IPS-18a (cell line): ENCODE results near the gene OPN1SW.

Experiments
- H3K27ac ChIP-seq: one replicate; pipeline ENCODE4 v1.5.1; 2013; ENCODE audit warnings: low read length
- H3K27me3 ChIP-seq: one replicate; pipeline ENCODE4 v1.6.1; 2013; ENCODE audit warnings: mild to moderate bottlenecking, low read length; ENCODE audit not compliant: control insufficient read depth, insufficient read depth
- H3K36me3 ChIP-seq: one replicate; pipeline ENCODE4 v1.6.1; 2013; ENCODE audit warnings: low read depth, low read length; ENCODE audit not compliant: control insufficient read depth
- H3K4me1 ChIP-seq: one replicate; pipeline ENCODE4 v1.6.1; 2013; ENCODE audit warnings: low read depth, low read length; ENCODE audit not compliant: control insufficient read depth
- H3K4me3 ChIP-seq: one replicate; pipeline ENCODE4 v1.5.1; 2013; ENCODE audit warnings: low read length
- H3K9ac ChIP-seq: one replicate; pipeline ENCODE4 v1.6.1; 2013; ENCODE audit warnings: mild to moderate bottlenecking, low read length, moderate library complexity
- H3K9me3 ChIP-seq: one replicate; pipeline ENCODE4 v1.6.1; 2013; ENCODE audit warnings: low read depth, low read length; ENCODE audit not compliant: control insufficient read depth

Gene OPN1SW

GRCh38 chr7:128752251-128752650, 23.3 kb downstream of the OPN1SW start:
- H3K27me3 ChIP-seq, result no peaks in the 10 kb centered on the region
- no peak overlapping the region for H3K4me3 ChIP-seq
- H3K4me1 ChIP-seq, result no peaks in the 10 kb centered on the region
- H3K9me3 ChIP-seq, result no peaks in the 10 kb centered on the region
- no peak overlapping the region for H3K9ac ChIP-seq
- no peak overlapping the region for H3K27ac ChIP-seq
- peaks cover 79% of the 10 kb centered on the region for H3K36me3 ChIP-seq

- H3K9ac ChIP-seq, result no peak overlapping the region
- no peak overlapping the region for H3K27ac ChIP-seq
- no peak overlapping the region for H3K4me3 ChIP-seq
- H3K4me1 ChIP-seq, result no peaks in the 10 kb centered on the region
- no peaks in the 10 kb centered on the region for H3K9me3 ChIP-seq
- H3K27me3 ChIP-seq, result no peaks in the 10 kb centered on the region
- H3K36me3 ChIP-seq, result peaks cover 39% of the 10 kb centered on the region
These were observed 28.1 kb downstream of the OPN1SW start for GRCh38 chr7:128747327-128748079.

GRCh38 chr7:128745706-128746105, 29.9 kb downstream of the OPN1SW start:
- no peaks in the 10 kb centered on the region for H3K9me3 ChIP-seq
- no peak overlapping the region for H3K4me3 ChIP-seq
- H3K27ac ChIP-seq, result no peak overlapping the region
- H3K27me3 ChIP-seq, result no peaks in the 10 kb centered on the region
- no peaks in the 10 kb centered on the region for H3K4me1 ChIP-seq
- H3K9ac ChIP-seq, result no peak overlapping the region
- peaks cover 30% of the 10 kb centered on the region for H3K36me3 ChIP-seq

- Histone ChIP-seq H3K9ac (no peak overlapping the region), H3K4me1 (peaks cover 4% of the 10 kb centered on the region), H3K27me3 (no peaks in the 10 kb centered on the region)
These were observed 31.2 kb downstream of the OPN1SW start for GRCh38 chr7:128744366-128744905.

GRCh38 chr7:128743112-128743772, 32.4 kb downstream of the OPN1SW start:
- no peak overlapping the region for H3K27ac ChIP-seq
- H3K27me3 ChIP-seq, result peaks cover 3% of the 10 kb centered on the region
- no peak overlapping the region for H3K4me3 ChIP-seq
- peaks cover 8% of the 10 kb centered on the region for H3K36me3 ChIP-seq
- no peaks in the 10 kb centered on the region for H3K9me3 ChIP-seq
- H3K9ac ChIP-seq, result no peak overlapping the region
- peaks cover 4% of the 10 kb centered on the region for H3K4me1 ChIP-seq

More at GRCh38 chr7:128744366-128744905, 31.2 kb downstream of the OPN1SW start:
- peaks cover 20% of the 10 kb centered on the region for H3K36me3 ChIP-seq
- H3K9me3 ChIP-seq, result no peaks in the 10 kb centered on the region
- no peak overlapping the region for H3K27ac ChIP-seq
- no peak overlapping the region for H3K4me3 ChIP-seq

- Histone ChIP-seq H3K4me1 (peaks cover 4% of the 10 kb centered on the region), H3K27ac (no peak overlapping the region), H3K36me3 (no peaks in the 10 kb centered on the region), H3K9ac (no peak overlapping the region), H3K27me3 (peaks cover 9% of the 10 kb centered on the region), H3K4me3 (no peak overlapping the region), H3K9me3 (no peaks in the 10 kb centered on the region)
These were observed 33.4 kb downstream of the OPN1SW start for GRCh38 chr7:128742206-128742605.

- Histone ChIP-seq H3K27me3 (peaks cover 9% of the 10 kb centered on the region), H3K4me1 (peaks cover 4% of the 10 kb centered on the region), H3K9ac (no peak overlapping the region), H3K9me3 (no peaks in the 10 kb centered on the region), H3K27ac (no peak overlapping the region), H3K36me3 (no peaks in the 10 kb centered on the region), H3K4me3 (no peak overlapping the region)
These were observed 34.1 kb downstream of the OPN1SW start for GRCh38 chr7:128741491-128741890.

GRCh38 chr7:128740996-128741395, 34.6 kb downstream of the OPN1SW start:
- Histone ChIP-seq H3K27me3 (peaks cover 9% of the 10 kb centered on the region), H3K4me1 (peaks cover 4% of the 10 kb centered on the region), H3K36me3 (no peaks in the 10 kb centered on the region), H3K9me3 (no peaks in the 10 kb centered on the region), H3K9ac (no peak overlapping the region), H3K27ac (no peak overlapping the region), H3K4me3 (peak overlapping the region; percentile 97)

GRCh38 chr7:128739990-128740682, 35.5 kb downstream of the OPN1SW start:
- Histone ChIP-seq H3K36me3 (no peaks in the 10 kb centered on the region), H3K4me1 (peaks cover 4% of the 10 kb centered on the region)

GRCh38 chr7:128739048-128739962, 36.3 kb downstream of the OPN1SW start, which contains the start of gene CALU:
CALU (plus strand) TSS chr7:128739359; CDS start chr7:128748584, 9,225 bp downstream.
- Histone ChIP-seq H3K9me3 (no peaks in the 10 kb centered on the region), H3K27me3 (peaks cover 9% of the 10 kb centered on the region), H3K4me1 (peaks cover 4% of the 10 kb centered on the region), H3K27ac (peak within 1 kb of the TSS; percentile 44), H3K36me3 (no peaks in the 10 kb centered on the region), H3K9ac (peak within 1 kb of the TSS; percentile 73), H3K4me3 (peak within 1 kb of the TSS; percentile 97)

More at GRCh38 chr7:128739990-128740682, 35.5 kb downstream of the OPN1SW start:
- H3K27me3 ChIP-seq, result peaks cover 9% of the 10 kb centered on the region
- peak overlapping the region; percentile 97 for H3K4me3 ChIP-seq
- H3K9ac ChIP-seq, result peak overlapping the region; percentile 73
- H3K9me3 ChIP-seq, result no peaks in the 10 kb centered on the region
- H3K27ac ChIP-seq, result peak overlapping the region; percentile 44
